GM12892 (cell line): ENCODE data around the gene SEC14L3. TPM values are rescaled to one million over a fixed set of nuclear protein-coding genes. Genes with fewer than 3 reads are reported as not detected.

Experiments used
- DNase-seq: peaks from one replicate; pipeline ENCODE4 v3.0.0; 2011; ENCODE audit not compliant: insufficient read length
- FAIRE-seq: peaks from 2 replicates; lab custom pipeline; 2011; peaks lifted over from hg19 to GRCh38; lab: Jason Lieb, UNC
- POLR2A ChIP-seq: IDR thresholded peaks from 2 replicates; pipeline ENCODE4 v1.6.1; 2011; ENCODE audit warnings: low read depth, low read length, control low read depth
- POLR2AphosphoS5 ChIP-seq: IDR thresholded peaks from 2 replicates; pipeline ENCODE4 v1.6.1; 2011; ENCODE audit warnings: low read depth, low read length, control low read depth
- TAF1 ChIP-seq: IDR thresholded peaks from 2 replicates; pipeline ENCODE4 v1.6.1; 2011; ENCODE audit warnings: low read depth, mild to moderate bottlenecking, control low read depth, low read length, borderline replicate concordance
- polyA plus RNA-seq: library from polyadenylated mRNA; unstranded; fragments of >200 nt; gene quantifications from one replicate; pipeline ENCODE4 v1.2.1, GENCODE V29; 2012; ENCODE audit warnings: missing spikeins, inconsistent platforms; ENCODE audit not compliant: missing spikeins

SEC14L3 gene
- polyA plus RNA-seq: not detected

DNA sequence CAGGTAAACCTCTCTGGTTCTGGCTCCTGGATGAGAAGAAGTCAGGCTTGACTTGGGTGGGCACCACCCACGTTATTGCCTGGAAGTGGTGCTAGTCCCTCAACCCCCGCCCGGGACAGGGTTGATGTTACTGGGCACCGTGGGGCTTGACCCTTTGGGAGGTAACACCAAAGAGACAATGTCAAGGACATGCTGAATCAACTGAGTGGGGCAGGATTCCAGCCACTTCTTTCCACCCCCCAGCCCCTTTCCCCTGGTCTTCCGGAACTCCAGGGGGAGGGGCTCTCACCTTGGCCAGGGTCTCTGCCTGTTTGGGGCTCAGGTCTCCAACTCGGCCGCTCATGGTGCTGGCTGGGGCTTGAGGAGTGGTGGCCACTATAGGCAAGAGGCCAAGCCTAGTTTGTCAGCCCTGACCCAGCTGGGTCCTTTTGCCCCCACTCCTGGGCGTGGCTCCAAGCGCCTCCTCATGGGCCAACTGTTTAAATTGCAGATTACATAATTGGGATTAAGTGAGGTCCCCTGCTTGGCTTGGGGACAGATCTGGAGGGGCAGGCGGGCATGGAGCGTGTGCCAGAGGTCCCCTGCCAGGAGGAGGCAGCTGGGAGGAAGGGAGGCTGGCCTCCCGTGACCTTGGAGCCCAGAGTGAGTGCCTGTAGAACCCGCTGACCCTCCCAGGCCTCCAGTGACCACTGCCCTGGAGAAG lies at the start of gene SEC14L3:
Gene SEC14L3, minus strand, starts transcription at position 402 of the 703 bp plus-strand sequence. Its CDS starts 59 bp downstream, at position 343.
- TF ChIP-seq POLR2A: no peak
- no peak for TF ChIP-seq POLR2AphosphoS5
- TF ChIP-seq TAF1: no peak
- FAIRE-seq (no peak), DNase-seq (no peak)

DNA sequence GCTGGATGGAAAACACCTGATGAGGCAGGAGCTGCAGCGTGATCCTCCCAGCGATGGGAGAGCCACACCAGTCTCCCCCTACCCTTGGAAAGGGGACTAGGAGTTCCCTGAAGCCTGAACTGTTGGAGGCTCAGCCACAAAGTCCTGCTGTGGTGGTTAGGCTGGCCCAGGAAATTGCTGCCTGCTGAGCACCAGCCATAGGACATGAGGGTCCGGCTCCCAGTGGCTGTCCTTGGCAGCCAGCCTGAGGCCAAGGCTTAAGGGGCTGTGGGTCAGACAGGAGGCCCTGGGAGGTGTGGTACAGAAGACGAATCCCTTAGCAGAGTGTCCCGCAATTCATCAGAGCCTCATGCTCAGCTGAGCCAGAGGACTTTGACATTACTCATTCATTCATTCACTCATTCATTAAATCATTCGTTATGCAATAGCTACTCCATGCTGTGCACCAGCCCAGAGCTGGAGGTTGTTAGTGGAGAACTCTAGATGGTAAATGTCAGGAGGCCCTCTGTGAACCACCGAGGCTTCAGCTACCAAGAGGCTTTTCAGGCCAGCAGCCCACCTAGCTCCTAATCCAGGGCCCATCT lies 48.1 kb upstream of the SEC14L3 start:
- TF ChIP-seq POLR2A (no peak), TAF1 (no peak), POLR2AphosphoS5 (no peak)
- no peak for FAIRE-seq
- DNase-seq: no peak

DNA sequence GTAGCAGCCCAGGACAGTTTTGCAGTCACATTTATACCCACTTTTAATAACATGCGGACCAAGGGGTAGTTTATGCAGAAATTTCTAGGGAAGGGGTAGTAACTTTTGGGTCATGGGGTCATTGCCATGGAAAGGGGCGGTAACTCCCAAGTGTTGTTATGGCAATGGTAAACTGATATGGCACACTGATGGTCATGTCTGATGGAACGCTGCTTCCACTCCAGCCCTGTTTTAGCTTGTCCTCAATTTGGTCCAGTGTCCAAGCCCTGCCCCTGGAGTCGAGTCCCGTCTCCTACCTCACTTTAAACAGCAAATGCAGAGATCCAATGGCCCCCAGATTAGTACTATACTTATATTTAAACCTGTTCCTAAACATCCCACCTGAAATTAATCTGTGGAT lies 44.9 kb upstream of the SEC14L3 start:
- no peak for TF ChIP-seq POLR2A
- no peak for TF ChIP-seq POLR2AphosphoS5
- TF ChIP-seq TAF1: no peak
- DNase-seq: no peak
- no peak for FAIRE-seq

DNA sequence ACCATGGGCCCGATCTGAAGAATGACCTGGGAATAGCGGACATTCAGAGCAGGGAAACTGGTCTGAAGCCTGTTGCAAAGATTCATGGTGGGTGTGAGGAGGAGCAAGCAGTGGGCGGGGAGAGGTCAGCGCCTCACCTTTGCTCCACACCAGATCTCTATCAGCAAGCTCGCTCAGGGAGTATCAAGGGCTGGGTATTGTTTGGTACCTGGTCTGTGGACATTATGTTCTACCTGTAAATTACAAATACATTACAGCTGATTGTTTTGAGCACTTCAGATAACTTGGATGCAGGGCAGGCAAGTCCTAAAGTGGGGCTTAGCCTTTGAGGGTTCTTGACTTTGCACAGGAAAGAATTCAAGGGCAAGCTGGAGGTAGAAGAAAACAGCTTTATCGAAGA lies 44.5 kb upstream of the SEC14L3 start:
- DNase-seq (no peak), FAIRE-seq (no peak)
- no peak for TF ChIP-seq POLR2AphosphoS5
- no peak for TF ChIP-seq POLR2A
- no peak for TF ChIP-seq TAF1

DNA sequence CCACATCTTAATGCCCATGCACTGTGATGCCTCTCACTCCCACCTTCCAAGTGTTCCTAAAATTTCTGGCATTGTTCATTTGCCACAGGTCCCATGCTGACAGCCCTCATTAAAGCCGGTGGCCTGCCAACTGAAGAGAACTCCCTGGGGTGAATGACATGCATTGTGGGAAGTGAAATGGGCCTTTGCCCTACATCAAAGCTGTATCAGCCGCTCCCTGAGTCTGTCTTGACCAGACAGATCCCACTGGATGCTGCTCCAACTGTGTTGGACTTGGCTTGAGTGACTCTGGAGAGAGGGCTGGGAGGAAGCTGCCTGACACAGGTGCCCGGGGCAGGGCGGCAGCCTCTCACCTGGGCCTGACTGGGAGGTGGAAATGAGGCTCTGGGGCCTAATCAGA lies 42.4 kb upstream of the SEC14L3 start:
- DNase-seq (no peak), FAIRE-seq (no peak)
- no peak for TF ChIP-seq POLR2A
- TF ChIP-seq POLR2AphosphoS5: no peak
- no peak for TF ChIP-seq TAF1

DNA sequence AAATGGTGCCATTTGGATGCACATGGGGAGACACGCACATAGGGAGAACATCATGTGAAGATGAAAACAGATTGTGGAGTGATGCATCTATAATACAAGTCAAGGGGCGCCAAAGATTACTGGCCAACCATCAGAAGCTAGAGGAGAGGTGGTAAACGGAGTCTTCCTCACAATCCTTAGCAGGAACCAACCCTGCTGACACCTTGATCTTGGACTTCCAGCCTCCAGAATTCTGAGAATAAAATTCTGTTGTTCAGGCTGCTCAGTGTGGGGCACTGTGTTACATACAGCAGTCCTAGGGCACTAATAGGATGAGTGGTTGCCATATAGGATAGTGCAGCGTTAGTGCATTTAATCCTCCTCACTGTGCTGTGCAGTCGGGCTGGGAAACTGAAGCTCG lies 41.6 kb upstream of the SEC14L3 start:
- DNase-seq (no peak), FAIRE-seq (no peak)
- no peak for TF ChIP-seq POLR2A
- no peak for TF ChIP-seq TAF1
- TF ChIP-seq POLR2AphosphoS5: no peak

DNA sequence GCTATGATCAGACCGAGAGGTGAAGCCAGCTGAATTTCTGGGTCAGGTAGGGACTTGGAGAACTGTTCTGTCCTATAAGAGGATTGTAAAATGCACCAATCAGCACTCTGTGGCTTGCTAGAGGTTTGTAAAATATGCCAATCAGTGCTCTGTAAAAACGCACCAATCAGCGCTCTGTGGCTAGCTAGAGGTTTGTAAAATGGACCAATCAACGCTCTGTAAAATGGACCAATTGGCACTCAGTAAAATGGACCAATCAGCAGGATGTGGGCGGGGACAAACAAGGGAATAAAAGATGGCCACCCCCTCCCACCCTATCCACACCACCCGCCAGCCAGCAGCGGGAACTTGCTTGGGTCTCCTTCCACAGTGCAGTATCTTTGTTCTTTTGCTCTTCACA lies 40.1 kb upstream of the SEC14L3 start:
- no peak for FAIRE-seq
- no peak for DNase-seq
- TF ChIP-seq POLR2AphosphoS5 (no peak), POLR2A (no peak), TAF1 (no peak)

DNA sequence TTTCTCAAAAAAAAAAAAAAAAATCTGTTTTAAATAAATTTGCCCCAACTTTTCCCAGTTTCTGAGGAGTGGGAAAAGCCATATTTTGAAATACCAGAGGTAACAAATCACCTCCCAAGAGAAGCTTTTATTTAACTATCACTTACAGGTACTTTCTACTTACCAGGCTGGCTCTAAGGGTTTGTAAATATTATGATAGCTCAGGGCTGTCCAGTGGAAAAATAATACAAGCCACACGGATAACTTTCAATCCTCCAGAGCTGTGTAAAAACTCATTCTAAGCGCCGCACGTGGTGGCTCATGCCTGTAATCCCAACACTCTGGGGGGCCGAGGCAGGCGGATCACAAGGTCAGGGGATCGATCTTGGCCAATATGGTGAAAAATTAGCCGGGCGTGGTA lies 39.3 kb upstream of the SEC14L3 start:
- no peak for DNase-seq
- FAIRE-seq: no peak
- TF ChIP-seq POLR2AphosphoS5 (no peak), TAF1 (no peak), POLR2A (no peak)

DNA sequence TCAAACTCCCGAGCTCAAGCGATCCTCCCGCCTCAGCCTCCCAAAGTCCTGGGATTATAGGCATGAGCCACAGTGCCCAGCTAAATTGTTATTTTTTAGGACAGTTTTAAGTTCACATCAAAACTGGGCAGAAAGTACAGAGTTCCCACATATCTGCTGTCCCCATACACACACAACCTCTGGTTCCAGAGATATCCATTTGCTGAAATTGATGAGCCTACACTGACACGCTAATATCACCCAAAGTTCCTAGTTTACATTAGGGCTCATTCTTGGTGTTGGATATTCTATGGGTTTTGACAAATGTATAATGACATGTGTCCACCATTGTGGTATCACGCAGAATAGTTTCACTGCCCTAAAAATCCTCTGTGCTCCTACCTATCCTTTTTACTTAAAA lies 36.4 kb upstream of the SEC14L3 start:
- FAIRE-seq: no peak
- no peak for DNase-seq
- TF ChIP-seq TAF1 (no peak), POLR2A (no peak), POLR2AphosphoS5 (no peak)

DNA sequence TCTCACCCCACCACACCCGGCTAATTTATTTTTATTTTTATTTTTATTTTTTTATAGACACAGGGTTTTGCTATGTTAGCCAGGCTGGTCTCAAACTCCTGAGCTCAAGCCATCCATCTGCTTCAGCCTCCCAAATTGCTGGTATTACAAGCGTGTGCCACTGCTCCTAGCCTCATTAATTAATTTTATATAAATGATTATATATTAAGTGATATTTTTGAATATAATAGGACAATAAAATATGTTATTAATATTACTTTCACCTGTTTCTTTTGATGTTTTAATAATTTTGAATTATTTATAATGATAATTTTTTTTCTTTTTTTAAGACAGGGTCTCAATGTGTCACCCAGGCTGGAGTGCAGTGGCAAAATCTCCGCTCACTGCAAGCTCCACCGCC lies 35.9 kb upstream of the SEC14L3 start:
- FAIRE-seq (no peak), DNase-seq (no peak)
- TF ChIP-seq TAF1 (no peak), POLR2AphosphoS5 (no peak), POLR2A (no peak)

DNA sequence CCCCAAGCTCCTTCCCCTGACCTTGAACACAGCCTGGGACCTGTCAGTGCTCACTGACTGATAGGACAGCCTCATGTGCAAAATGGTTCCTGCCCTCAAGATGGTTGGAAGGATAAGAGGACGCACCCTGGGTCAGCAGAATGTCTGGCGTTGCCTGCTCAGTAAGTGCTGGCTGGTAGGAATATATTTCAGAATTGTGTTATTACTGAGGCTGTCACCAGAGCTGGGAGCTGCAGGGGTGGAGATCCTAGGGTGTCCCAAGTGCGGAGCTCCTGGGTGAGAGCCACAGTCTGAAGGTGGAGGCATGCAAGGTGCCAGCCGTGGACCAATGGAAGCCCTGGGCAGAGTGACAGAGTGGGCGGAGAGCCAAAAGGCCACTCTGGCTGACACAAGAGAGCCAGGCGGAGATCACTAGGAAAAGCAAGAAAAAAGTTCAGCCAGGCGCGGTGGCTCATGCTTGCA lies 34.7 kb upstream of the SEC14L3 start:
- FAIRE-seq: no peak
- no peak for DNase-seq
- no peak for TF ChIP-seq TAF1

DNA sequence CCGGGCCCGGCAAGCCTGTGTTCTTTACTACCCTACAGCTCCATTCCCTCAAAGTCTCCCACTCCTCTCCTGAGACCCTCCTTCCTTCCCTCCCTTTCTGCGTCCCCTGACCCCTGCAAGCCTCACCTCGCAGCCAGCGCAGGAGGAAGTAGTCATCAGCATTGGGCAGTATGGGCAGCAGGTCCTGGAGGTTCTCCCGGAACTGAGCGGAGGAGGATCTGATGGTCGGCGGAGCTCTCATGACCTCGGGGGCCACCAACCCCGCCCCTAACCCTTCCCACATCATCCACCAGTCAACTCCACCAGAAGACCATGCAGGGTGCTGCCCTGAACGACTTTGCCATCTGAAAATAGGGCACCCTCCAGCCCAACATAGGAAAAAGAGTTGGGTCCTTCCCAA lies 31.7 kb upstream of the SEC14L3 start:
- DNase-seq (no peak), FAIRE-seq (no peak)
- no peak for TF ChIP-seq TAF1

DNA sequence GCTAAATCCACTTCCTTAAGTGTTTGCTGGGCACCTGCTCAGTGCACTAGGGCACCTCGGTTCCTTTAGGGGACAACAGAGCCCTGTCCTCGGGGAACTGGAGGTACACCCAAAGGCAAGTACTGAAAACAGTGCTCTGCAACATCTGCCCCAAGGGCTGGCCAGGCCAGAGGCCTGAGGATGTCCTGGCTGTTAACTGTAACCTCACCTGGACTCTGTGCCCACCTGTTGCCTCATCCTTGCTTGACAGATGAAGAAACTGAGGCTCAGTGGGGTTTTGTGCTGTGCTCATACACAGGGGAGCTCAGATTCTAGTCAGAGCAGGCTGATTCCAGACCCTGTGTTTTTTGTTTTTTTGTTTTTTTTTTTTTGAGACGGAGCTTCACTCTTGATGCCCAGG lies 31.1 kb upstream of the SEC14L3 start:
- FAIRE-seq: no peak

More for the DNA sequence above, 31.1 kb upstream of the SEC14L3 start:
- no peak for DNase-seq
- no peak for TF ChIP-seq POLR2AphosphoS5
- TF ChIP-seq POLR2A: no peak
- TF ChIP-seq TAF1: no peak
